Adrenal gland (tissue), 5 donors: ENCODE measurements around the gene GPR3.

Experiments used
- CTCF ChIP-seq, 6 experiments: fragments of 450-650 bp in 4 of 6; fragments of 200-600 bp in 2 of 6; sonication (generic) in 1 of 6; IDR thresholded peaks; 1 replicate in 5 of 6; 2 replicates in 1 of 6; pipeline versions ENCODE4 v1.5.1 to v1.8.0; 2016 to 2021; ENCODE audit warnings: antibody characterized with exemption in 6 of 6, mild to moderate bottlenecking in 2 of 6, moderate library complexity in 1 of 6
- POLR2A ChIP-seq, 2 donors: fragments of 450-650 bp; IDR thresholded peaks; one replicate each; pipeline ENCODE4 v1.6.1; 2017; ENCODE audit warnings: antibody characterized with exemption in 2 of 2, mild to moderate bottlenecking in 2 of 2, moderate library complexity in 1 of 2
- donor health status: DM: no; HTN: no; CAD: no.

- TF ChIP-seq POLR2A (IDR thresholded peaks at IDR 0.05) (no peak), CTCF (IDR thresholded peaks at IDR 0.05) (no peak)
Measured at GRCh38 chr1:27428316-27429028, 36.0 kb downstream of the GPR3 start.
